Heart left ventricle (tissue), 16 donors: Measurements from ENCODE around the gene PTGIS. TPM values are rescaled to one million over a fixed set of nuclear protein-coding genes. Genes with fewer than 3 reads are reported as not detected.

Source experiments
- ATAC-seq, 4 donors: fragments of 200-7000 bp; cut with Tn5 transposase; one replicate each; pipeline ENCODE4 v1.9.1; 2020 to 2022; ENCODE audit warnings: moderate library complexity in 4 of 4, mild to moderate bottlenecking in 3 of 4, moderate number of reproducible peaks in 1 of 4
- DNase-seq, 5 donors: peaks; one replicate each; pipeline ENCODE4 v3.0.0-alpha.2; 2020
- H3K27ac ChIP-seq, 12 donors: fragments of 200-600 bp; sonication (generic) in 4 of 12; one replicate each; pipeline versions ENCODE4 v1.5.0 to v1.8.0; 2016 to 2022; ENCODE audit warnings: mild to moderate bottlenecking in 2 of 12
- H3K27me3 ChIP-seq, 9 donors: fragments of 200-600 bp; sonication (generic) in 2 of 9; one replicate each; pipeline versions ENCODE4 v1.5.1 to v1.8.0; 2016 to 2022; ENCODE audit warnings: mild to moderate bottlenecking in 3 of 9
- H3K36me3 ChIP-seq, 9 donors: fragments of 200-600 bp; sonication (generic) in 2 of 9; one replicate each; pipeline versions ENCODE4 v1.5.0 to v1.8.0; 2018 to 2022; ENCODE audit warnings: mild to moderate bottlenecking in 2 of 9
- H3K4me1 ChIP-seq, 12 donors: fragments of 200-600 bp; sonication (generic) in 4 of 12; one replicate each; pipeline versions ENCODE4 v1.5.0 to v1.8.0; 2016 to 2022; ENCODE audit warnings: mild to moderate bottlenecking in 3 of 12
- H3K4me3 ChIP-seq, 12 donors: fragments of 200-600 bp; sonication (generic) in 4 of 12; one replicate each; pipeline versions ENCODE4 v1.5.0 to v1.8.0; 2017 to 2022; ENCODE audit warnings: mild to moderate bottlenecking in 9 of 12, moderate library complexity in 4 of 12
- H3K9me3 ChIP-seq, 12 donors: fragments of 200-600 bp; sonication (generic) in 4 of 12; one replicate each; pipeline versions ENCODE4 v1.5.0 to v1.8.0; 2016 to 2022; ENCODE audit warnings: mild to moderate bottlenecking in 1 of 12
- CTCF ChIP-seq, 12 donors: fragments of 200-600 bp; sonication (generic) in 4 of 12; IDR thresholded peaks; one replicate each; pipeline versions ENCODE4 v1.5.0 to v1.8.0; 2018 to 2022; ENCODE audit warnings: antibody characterized with exemption in 12 of 12, mild to moderate bottlenecking in 5 of 12
- POLR2A ChIP-seq, 2 donors: fragments of 450-650 bp; IDR thresholded peaks; one replicate each; pipeline ENCODE4 v1.6.1; 2017; ENCODE audit warnings: antibody characterized with exemption in 2 of 2, mild to moderate bottlenecking in 2 of 2, moderate library complexity in 2 of 2
- WGBS, 4 donors: extraction: QIAGEN DNeasy Blood & Tissue Kit in 2 of 4; methylation state at CpG; one replicate each; pipeline versions ENCODE4 v1.1.5 to v1.1.7; 2013 to 2018; 5-methylcytosine and 5-hydroxymethylcytosine counted together
- intact Hi-C, 10 donors: fragments of 100-400 bp; cut with DNase I; formaldehyde crosslinking; loops; one replicate each; pipeline versions ENCODE4 v1.11.1 to v1.14.2; 2022
- polyA plus RNA-seq, 2 donors: library from polyadenylated mRNA; stranded (reverse); fragments of 200-250 nt; gene quantifications; one replicate each; pipeline ENCODE4 v1.2.3, GENCODE V29; 2013
- total RNA-seq, 9 donors: library from RNA; depleted of rRNA in 2 of 9; stranded (reverse); fragments of >200 nt in 2 of 9; fragmentation: NEBNext Ultra II Directional in 3 of 9; extraction: Animal tissue kit (Norgen Biotek cat#: 25700) in 3 of 9; gene quantifications; one replicate each; pipeline versions ENCODE4 v1.1.0 to v1.2.4, GENCODE V29; 2016 to 2023
- donor health status: ischemic (EF 13 %, LVEDD 7.1; RV severe dilation, severe dysfunction).
- donor health status: healthy with polysubstance abuse.
- donor health status: DM: no; HTN: yes; CAD: no.
- donor health status: DM: no; HTN: no; CAD: no.
- donor health status: ischemic (EF 25% LVEDD 6.9; RV normal size, moderate dysfunction).
- donor health status: ischemic (EF 25% LVEDD 5.7; RV mildly dilated, moderate dysfunction).
- donor health status: healthy.
- donor health status: DM: yes; HTN: yes; CAD: no.
- donor health status: ischemic (EF 35%, LVEDD 5.7; RV mildly dilated, moderate dysfunction).
- donor health status: nonischemic (EF 11% LVEDD 7.7; RV severe dilation, severe dysfunction).
- donor health status: DM: yes; HTN: yes; CAD: no.
- donor health status: PGD.
- donor health status: ischemic (EF 29% LVEDD 5.4; RV normal size, mild dysfunction).
- donor health status: nonischemic (EF 23%, LVEDD 6.1; RV moderate dilation, normal function).

PTGIS gene
- total and polyA plus RNA-seq, 11 donors, result 5.3 to 95.2 (median 20.1) TPM

GRCh38 chr20:49468412-49468811, 99.5 kb downstream of the PTGIS start:
- H3K9me3 ChIP-seq, result no peaks in the 10 kb centered on the region
- TF ChIP-seq POLR2A (IDR thresholded peaks at IDR 0.05) (no peak), CTCF (IDR thresholded peaks at IDR 0.05) (no peak)
- whole genome bisulfite sequencing, 4 donors, result 79 to 83% (median 81%) methylated on average over 7 of the region's 7 CpGs
- H3K4me3 ChIP-seq, result no peak overlapping the region
- intact Hi-C loops, result no loop called here
- H3K4me1 ChIP-seq, result no peaks in the 10 kb centered on the region
- no peaks in the 10 kb centered on the region for H3K36me3 ChIP-seq
- no peak overlapping the region for H3K27ac ChIP-seq
- peaks cover 0 to 4% (median 0%) of the 10 kb centered on the region in 9 donors for H3K27me3 ChIP-seq
- DNase-seq (no peak), ATAC-seq (no peak)

GRCh38 chr20:49466114-49466912, 101.6 kb downstream of the PTGIS start:
- Histone ChIP-seq H3K9me3 (no peaks in the 10 kb centered on the region), H3K27ac (no peak overlapping the region), H3K27me3 (peaks cover 0 to 4% (median 0%) of the 10 kb centered on the region in 9 donors), H3K4me3 (no peak overlapping the region), H3K36me3 (no peaks in the 10 kb centered on the region), H3K4me1 (no peaks in the 10 kb centered on the region)
- WGBS, 4 donors, result 92 to 94% (median 92%) methylated on average over 8 of the region's 8 CpGs
- no peak for TF ChIP-seq POLR2A (IDR thresholded peaks at IDR 0.05)
- TF ChIP-seq CTCF (IDR thresholded peaks at IDR 0.05), result no peak
- intact Hi-C loops, result no loop called here
- no peak for DNase-seq
- ATAC-seq, result no peak

GRCh38 chr20:49464556-49464955, 103.4 kb downstream of the PTGIS start:
- Histone ChIP-seq H3K36me3 (no peaks in the 10 kb centered on the region), H3K4me1 (no peaks in the 10 kb centered on the region), H3K27me3 (no peaks in the 10 kb centered on the region), H3K27ac (no peak overlapping the region), H3K4me3 (no peak overlapping the region), H3K9me3 (no peaks in the 10 kb centered on the region)
- no peak for DNase-seq
- no peak for TF ChIP-seq CTCF (IDR thresholded peaks at IDR 0.05)
- TF ChIP-seq POLR2A (IDR thresholded peaks at IDR 0.05), result no peak
- intact Hi-C loops, result no loop called here
- no peak for ATAC-seq
- 93 to 95% (median 94%) methylated on average over 5 to 7 of the region's 7 CpGs for WGBS, 4 donors

- intact Hi-C loops, result no loop called here
- Histone ChIP-seq H3K36me3 (no peaks in the 10 kb centered on the region), H3K9me3 (no peaks in the 10 kb centered on the region), H3K4me1 (no peaks in the 10 kb centered on the region), H3K27me3 (no peaks in the 10 kb centered on the region), H3K27ac (no peak overlapping the region), H3K4me3 (no peak overlapping the region)
- TF ChIP-seq CTCF (IDR thresholded peaks at IDR 0.05), result no peak
- no peak for TF ChIP-seq POLR2A (IDR thresholded peaks at IDR 0.05)
- DNase-seq (no peak), ATAC-seq (no peak)
- WGBS, 4 donors, result 82 to 84% (median 83%) methylated on average over 6 of the region's 6 CpGs
Measured at GRCh38 chr20:49462626-49463025, 105.3 kb downstream of the PTGIS start.
